VCaP (cell line): ENCODE results near the gene ABCE1.

Experiments
- H3K27ac ChIP-seq: fragments of 450-650 bp; 2 replicates; pipeline ENCODE4 v1.5.1; 2017
- CTCF ChIP-seq: fragments of 450-650 bp; conservative IDR thresholded peaks from 2 replicates; pipeline ENCODE4 v1.5.1; 2017; ENCODE audit warnings: mild to moderate bottlenecking, moderate library complexity

ABCE1 gene

GRCh38 chr4:145132511-145133098, 34.5 kb downstream of the ABCE1 start:
- no peak overlapping the region for H3K27ac ChIP-seq
- TF ChIP-seq CTCF, result no peak

GRCh38 chr4:145136219-145136618, 38.1 kb downstream of the ABCE1 start:
- H3K27ac ChIP-seq, result peak overlapping the region; percentile 16; the same call in 1 of the 2 replicates

GRCh38 chr4:145148980-145149379, 50.9 kb downstream of the ABCE1 start:
- no peak overlapping the region for H3K27ac ChIP-seq
- TF ChIP-seq CTCF, result no peak

- no peak for TF ChIP-seq CTCF
- no peak overlapping the region for H3K27ac ChIP-seq
Observed at GRCh38 chr4:145153181-145153903, 55.2 kb downstream of the ABCE1 start.

- TF ChIP-seq CTCF, result no peak
- H3K27ac ChIP-seq, result no peak overlapping the region
Observed at GRCh38 chr4:145153904-145154298, 55.8 kb downstream of the ABCE1 start.

GRCh38 chr4:145154573-145154972, 56.5 kb downstream of the ABCE1 start:
- TF ChIP-seq CTCF, result peak; percentile 77

GRCh38 chr4:145155268-145155870, 57.3 kb downstream of the ABCE1 start:
- no peak for TF ChIP-seq CTCF
- H3K27ac ChIP-seq, result no peak overlapping the region

More at GRCh38 chr4:145154573-145154972, 56.5 kb downstream of the ABCE1 start:
- no peak overlapping the region for H3K27ac ChIP-seq

GRCh38 chr4:145156986-145157385, 58.9 kb downstream of the ABCE1 start:
- no peak for TF ChIP-seq CTCF
- H3K27ac ChIP-seq, result no peak overlapping the region
